ENCODE data around the gene PUS10. TPM values are rescaled to one million over a fixed set of nuclear protein-coding genes. Genes with fewer than 3 reads are reported as not detected.
"Not testable (repeated sequence)": the region's sequence is repeated elsewhere in the genome, so short reads cannot be mapped to it uniquely, and the experiment has no call there.

Gene PUS10
- total RNA-seq, 3 donors from 2014 or later, result 7.3 to 14.6 (median 12.8) TPM

DNA sequence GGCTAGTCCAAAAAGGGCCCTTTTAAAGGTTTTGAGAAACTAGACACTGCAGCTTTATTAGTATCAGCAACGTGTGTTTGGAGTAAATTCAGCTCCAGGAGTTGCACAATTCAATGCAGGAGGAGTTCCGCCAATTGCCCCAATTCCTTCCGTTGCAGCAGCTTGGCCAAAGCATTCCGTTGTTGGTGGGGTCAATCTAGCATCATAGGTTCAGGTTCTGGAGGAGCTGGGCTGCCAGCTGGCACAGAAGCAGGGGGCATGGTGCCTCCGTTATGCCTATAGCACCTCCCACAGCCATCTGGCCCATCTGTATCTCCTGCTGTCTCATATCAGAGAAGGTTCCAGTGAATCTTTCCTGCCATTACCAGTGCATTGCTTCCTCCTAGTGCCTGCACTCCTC is 81.3 kb downstream of the PUS10 start:
- DNase-seq (no peak), ATAC-seq (no peak)
- TF ChIP-seq, protein P1, sequence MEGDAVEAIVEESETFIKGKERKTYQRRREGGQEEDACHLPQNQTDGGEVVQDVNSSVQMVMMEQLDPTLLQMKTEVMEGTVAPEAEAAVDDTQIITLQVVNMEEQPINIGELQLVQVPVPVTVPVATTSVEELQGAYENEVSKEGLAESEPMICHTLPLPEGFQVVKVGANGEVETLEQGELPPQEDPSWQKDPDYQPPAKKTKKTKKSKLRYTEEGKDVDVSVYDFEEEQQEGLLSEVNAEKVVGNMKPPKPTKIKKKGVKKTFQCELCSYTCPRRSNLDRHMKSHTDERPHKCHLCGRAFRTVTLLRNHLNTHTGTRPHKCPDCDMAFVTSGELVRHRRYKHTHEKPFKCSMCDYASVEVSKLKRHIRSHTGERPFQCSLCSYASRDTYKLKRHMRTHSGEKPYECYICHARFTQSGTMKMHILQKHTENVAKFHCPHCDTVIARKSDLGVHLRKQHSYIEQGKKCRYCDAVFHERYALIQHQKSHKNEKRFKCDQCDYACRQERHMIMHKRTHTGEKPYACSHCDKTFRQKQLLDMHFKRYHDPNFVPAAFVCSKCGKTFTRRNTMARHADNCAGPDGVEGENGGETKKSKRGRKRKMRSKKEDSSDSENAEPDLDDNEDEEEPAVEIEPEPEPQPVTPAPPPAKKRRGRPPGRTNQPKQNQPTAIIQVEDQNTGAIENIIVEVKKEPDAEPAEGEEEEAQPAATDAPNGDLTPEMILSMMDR (IDR thresholded peaks at IDR 0.05), result no peak
- intact Hi-C loops (cut with DNase I, micrococcal nuclease), result no loop called here
- Histone ChIP-seq H3K4me3 (no peak overlapping the region), H3K9me3 (no peaks in the 10 kb centered on the region), H3K4me1 (ENCODE audit: low read depth) (no peaks in the 10 kb centered on the region), H3K36me3 (ENCODE audit: low read depth) (no peaks in the 10 kb centered on the region)

DNA sequence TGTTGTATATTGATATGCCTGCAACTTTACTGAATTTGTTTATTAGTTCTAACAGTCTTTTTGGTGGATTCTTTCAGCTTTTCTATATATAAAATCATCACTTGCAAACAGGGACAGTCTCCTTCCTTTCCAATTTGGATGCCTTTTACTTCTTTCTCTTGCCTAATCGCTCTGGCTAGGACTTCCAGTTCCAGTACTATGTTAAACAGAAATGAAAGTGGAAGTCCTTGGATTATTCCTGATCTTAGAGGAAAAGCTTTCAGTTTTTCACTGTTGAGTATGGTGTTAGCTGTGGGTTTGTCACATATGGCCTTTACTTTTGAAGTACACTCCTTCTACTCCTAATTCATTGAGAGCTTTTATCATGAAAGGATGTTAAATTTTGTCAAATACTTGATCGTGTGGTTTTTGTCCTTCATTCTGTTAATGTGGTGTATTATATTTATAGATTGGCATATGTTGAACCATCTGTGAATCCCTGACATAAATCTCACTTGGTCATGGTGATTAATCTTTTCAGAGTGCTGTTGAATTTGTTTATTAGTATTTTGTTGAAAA is 83.8 kb downstream of the PUS10 start:
- TF ChIP-seq, protein P1 (IDR thresholded peaks at IDR 0.05), result no peak
- Histone ChIP-seq H3K4me3 (no peak overlapping the region), H3K9me3 (no peaks in the 10 kb centered on the region), H3K4me1 (ENCODE audit: low read depth) (no peaks in the 10 kb centered on the region), H3K36me3 (ENCODE audit: low read depth) (no peaks in the 10 kb centered on the region)
- peak; percentile 46 for ATAC-seq
- no peak for DNase-seq
- intact Hi-C loops (cut with DNase I, micrococcal nuclease), result no loop called here

DNA sequence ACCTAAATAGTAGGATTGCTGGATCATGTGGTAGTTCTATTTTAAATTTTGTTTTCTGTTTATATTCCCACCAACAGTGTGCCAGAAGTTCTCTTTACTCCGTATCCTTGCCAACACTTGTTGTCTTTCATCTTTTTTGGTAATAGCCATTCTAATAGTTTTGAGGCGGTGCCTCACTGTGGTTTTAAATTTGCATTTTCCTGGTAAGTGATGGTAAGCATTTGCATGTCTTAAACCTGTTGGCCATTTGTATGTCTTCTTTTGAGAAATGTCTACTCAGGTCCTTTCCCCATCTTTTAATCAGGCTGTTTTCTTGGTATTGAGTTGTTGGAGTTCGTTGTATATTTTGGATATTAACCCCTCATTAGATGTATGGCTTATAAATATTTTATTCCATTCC is 85.1 kb downstream of the PUS10 start:
- ATAC-seq, result no peak
- H3K4me3 ChIP-seq, result no peak overlapping the region

DNA sequence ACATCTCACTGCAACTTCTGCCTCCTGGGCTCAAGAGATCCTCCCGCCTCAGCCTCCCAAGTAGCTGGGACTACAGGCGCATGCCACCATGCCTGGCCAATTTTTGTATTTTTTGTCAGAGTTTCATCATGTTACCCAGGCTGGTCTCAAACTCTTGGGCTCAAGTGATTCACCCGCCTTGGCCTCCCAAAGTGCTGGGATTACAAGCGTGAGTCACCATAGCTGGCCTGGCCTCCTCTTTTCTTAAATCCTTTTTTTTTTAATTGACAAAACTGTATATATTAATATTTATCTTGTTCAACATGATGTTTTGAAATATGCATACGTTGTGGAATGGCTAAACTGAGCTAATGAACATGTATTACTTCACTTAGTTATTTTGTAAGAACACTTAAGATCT is 86.0 kb downstream of the PUS10 start:
- intact Hi-C loops (cut with DNase I, micrococcal nuclease); H3K9me3 ChIP-seq; DNase-seq; H3K4me1 ChIP-seq (ENCODE audit: low read depth); H3K36me3 ChIP-seq (ENCODE audit: low read depth); H3K4me3 ChIP-seq; ATAC-seq: not testable (repeated sequence)

More for the DNA sequence above, 85.1 kb downstream of the PUS10 start:
- Histone ChIP-seq H3K9me3 (no peaks in the 10 kb centered on the region), H3K36me3 (ENCODE audit: low read depth) (no peaks in the 10 kb centered on the region), H3K4me1 (ENCODE audit: low read depth) (no peaks in the 10 kb centered on the region)
- no peak for DNase-seq
- intact Hi-C loops (cut with DNase I, micrococcal nuclease), result no loop called here
- TF ChIP-seq, protein P1 (IDR thresholded peaks at IDR 0.05), result no peak

DNA sequence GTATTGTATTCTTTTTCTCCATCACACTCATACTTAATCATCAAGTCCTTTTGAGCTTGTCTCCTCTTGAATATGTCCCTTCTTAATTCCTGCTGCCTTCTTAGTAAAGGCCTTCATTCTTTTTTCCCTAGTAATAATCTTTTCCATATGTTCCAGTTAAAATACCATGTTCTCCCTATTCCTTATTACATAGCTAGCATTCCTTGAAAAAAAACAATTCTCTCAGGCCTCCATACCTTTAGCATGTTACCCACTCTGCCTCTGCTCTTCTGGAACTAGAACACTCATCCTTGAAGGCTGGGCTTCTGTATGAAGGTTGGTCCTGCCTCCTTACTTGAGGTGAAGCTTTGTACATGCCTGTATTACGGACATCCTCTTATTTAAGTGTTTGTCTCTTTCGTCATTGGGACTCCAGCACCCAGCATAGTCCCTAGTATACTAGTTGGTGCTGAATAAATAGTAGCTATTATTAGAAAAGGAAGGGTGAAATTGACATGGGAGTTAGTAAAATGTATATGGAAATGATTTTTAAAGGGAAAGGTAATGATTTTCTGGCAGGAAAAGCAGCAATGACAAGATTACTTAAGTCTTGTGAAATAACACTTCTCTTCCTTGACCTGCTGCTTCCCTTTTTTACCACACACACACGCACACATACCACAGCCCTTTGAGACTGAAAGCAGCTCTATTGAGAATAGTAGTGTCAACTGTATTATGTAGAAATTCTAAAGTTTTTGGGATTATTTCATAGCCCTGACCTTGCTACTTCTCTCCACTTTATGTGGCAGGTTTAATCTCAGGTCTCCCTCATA is 91.1 kb downstream of the PUS10 start:
- H3K4me3 ChIP-seq, result no peak overlapping the region
- intact Hi-C loops (cut with DNase I, micrococcal nuclease), result no loop called here
- DNase-seq, result peak in 1 of 3 donors; percentile 11
- no peaks in the 10 kb centered on the region for H3K4me1 ChIP-seq (ENCODE audit: low read depth)
- ATAC-seq, result peak; percentile 43
- no peaks in the 10 kb centered on the region for H3K9me3 ChIP-seq
- no peaks in the 10 kb centered on the region for H3K36me3 ChIP-seq (ENCODE audit: low read depth)
- TF ChIP-seq, protein P1 (IDR thresholded peaks at IDR 0.05), result no peak

DNA sequence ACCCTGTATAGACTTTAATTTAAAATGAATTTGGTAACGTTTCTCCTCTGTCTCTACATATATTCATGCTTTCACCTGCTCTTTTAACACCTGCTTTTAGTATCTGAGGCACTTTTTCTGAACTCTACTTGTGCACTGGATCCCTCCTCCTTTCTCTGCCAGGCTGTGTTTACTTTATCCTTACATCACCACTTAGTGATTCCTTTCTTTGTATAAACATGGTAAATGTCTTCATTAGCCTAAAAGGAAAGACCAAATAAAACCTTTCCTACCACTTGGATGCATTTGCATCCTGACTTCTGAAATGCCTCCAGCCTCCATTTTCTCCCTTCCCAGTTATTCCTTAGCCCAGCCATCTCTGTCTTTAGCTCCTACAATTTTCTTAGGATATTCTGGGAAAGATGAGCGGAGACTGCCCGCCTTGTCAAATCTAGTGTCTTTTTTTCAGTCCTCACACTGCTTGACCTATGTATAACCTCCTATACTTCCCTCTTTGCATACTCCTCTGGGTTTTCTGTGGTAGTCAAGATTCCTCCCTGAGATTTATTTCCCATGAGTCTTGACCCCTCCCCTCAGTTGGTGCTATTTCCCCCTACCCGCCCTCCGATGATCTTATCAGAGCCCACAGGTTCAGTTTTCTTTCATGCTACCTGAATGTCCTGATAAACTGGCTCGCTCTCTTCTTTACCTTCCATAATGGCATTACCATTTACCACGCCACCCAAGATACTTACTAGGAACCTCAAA is 91.9 kb downstream of the PUS10 start:
- TF ChIP-seq, protein P1 (IDR thresholded peaks at IDR 0.05), result no peak
- intact Hi-C loops (cut with DNase I, micrococcal nuclease), result no loop called here
- Histone ChIP-seq H3K9me3 (no peaks in the 10 kb centered on the region), H3K36me3 (ENCODE audit: low read depth) (no peaks in the 10 kb centered on the region), H3K4me3 (no peak overlapping the region), H3K4me1 (ENCODE audit: low read depth) (no peaks in the 10 kb centered on the region)
- ATAC-seq (peak; percentile 36), DNase-seq (no peak)

Measured in mucosa of descending colon (tissue), 3 donors.